OCI-LY3 (cell line): ENCODE data around the gene YLPM1.
"Not testable (repeated sequence)": the region's sequence is repeated elsewhere in the genome, so short reads cannot be mapped to it uniquely, and the experiment has no call there.

Source experiments
- H2AFZ ChIP-seq: fragments of 200-600, 300-600 bp; shearing (Covaris generic); 2 replicates; pipeline ENCODE4 v1.6.0; 2014; ENCODE audit warnings: antibody characterized with exemption, low read depth, low read length
- H3K27ac ChIP-seq: fragments of 200-600, 300-600 bp; sonication (generic); 2 replicates; pipeline ENCODE4 v1.5.1; 2014; ENCODE audit warnings: mild to moderate bottlenecking, low read length, moderate library complexity, mixed read lengths
- H3K27me3 ChIP-seq: fragments of 200-600, 300-600 bp; sonication (generic); 2 replicates; pipeline ENCODE4 v1.6.1; 2014; ENCODE audit warnings: low read depth, low read length, mixed read lengths
- H3K36me3 ChIP-seq: fragments of 200-600, 300-600 bp; sonication (generic); replicated peaks from 2 replicates; pipeline ENCODE3; 2014; ENCODE audit warnings: low read depth, low read length, mixed read lengths
- H3K4me1 ChIP-seq: fragments of 300-600, 200-600 bp; sonication (generic); 2 replicates; pipeline ENCODE4 v1.6.1; 2014; ENCODE audit warnings: low read length, mixed read lengths
- H3K4me2 ChIP-seq: fragments of 200-600, 300-600 bp; sonication (generic); 2 replicates; pipeline ENCODE4 v1.6.1; 2014; ENCODE audit warnings: low read length, mixed read lengths
- H3K4me3 ChIP-seq: fragments of 300-600, 200-600 bp; sonication (generic); 2 replicates; pipeline ENCODE4 v1.5.1; 2014; ENCODE audit warnings: antibody characterized with exemption, mild to moderate bottlenecking, low read length, moderate library complexity
- H3K79me2 ChIP-seq: fragments of 300-600, 200-600 bp; shearing (Covaris generic); 2 replicates; pipeline ENCODE4 v1.6.1; 2014; ENCODE audit warnings: mild to moderate bottlenecking, low read length, mixed read lengths
- H3K9ac ChIP-seq: fragments of 300-600, 200-600 bp; shearing (Covaris generic); 2 replicates; pipeline ENCODE4 v1.6.0; 2014; ENCODE audit warnings: mild to moderate bottlenecking, low read length, moderate library complexity
- H3K9me3 ChIP-seq: fragments of 200-600, 300-600 bp; shearing (Covaris generic); 2 replicates; pipeline ENCODE4 v1.6.1; 2014; ENCODE audit warnings: low read length, mixed read lengths; ENCODE audit not compliant: insufficient read depth
- H4K20me1 ChIP-seq: fragments of 200-600, 300-600 bp; sonication (generic); 2 replicates; pipeline ENCODE4 v1.6.1; 2016; ENCODE audit warnings: low read length, mixed read lengths; ENCODE audit not compliant: insufficient read depth
- EZH2phosphoT487 ChIP-seq: fragments of 200-600 bp; shearing (Covaris generic); IDR thresholded peaks from 2 replicates; pipeline ENCODE4 v1.6.1; 2018; ENCODE audit warnings: antibody characterized with exemption, mixed run types, low read depth
- TF ChIP-seq, protein P1 (sequence below): fragments of 200-600, 300-600 bp; sonication (generic); IDR thresholded peaks from 2 replicates; pipeline ENCODE4 v1.5.1; 2014; ENCODE audit warnings: antibody characterized with exemption, low read length, low read depth

Gene YLPM1

DNA sequence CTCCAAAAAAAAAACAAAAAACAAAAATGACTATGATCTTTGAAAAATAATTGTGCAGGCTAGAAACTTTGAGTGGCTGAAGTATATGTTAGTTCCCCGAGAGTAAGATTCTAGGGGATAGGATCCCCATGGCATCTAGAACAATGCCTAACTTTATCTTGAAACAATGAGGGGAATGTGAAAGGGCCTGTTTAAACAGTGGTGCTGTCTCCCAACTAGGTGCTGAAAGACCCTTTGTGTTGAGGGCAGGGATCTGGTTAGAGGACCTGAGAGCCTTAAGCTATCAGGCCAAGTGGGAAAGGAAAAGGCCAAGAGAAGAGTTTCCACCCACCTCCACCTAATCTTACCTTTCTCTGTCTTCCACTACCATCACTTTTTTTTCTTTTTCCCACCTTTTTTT lies 6.8 kb upstream of the YLPM1 start:
- no peak overlapping the region for H3K4me2 ChIP-seq
- no peaks in the 10 kb centered on the region for H3K27me3 ChIP-seq
- TF ChIP-seq, protein P1, sequence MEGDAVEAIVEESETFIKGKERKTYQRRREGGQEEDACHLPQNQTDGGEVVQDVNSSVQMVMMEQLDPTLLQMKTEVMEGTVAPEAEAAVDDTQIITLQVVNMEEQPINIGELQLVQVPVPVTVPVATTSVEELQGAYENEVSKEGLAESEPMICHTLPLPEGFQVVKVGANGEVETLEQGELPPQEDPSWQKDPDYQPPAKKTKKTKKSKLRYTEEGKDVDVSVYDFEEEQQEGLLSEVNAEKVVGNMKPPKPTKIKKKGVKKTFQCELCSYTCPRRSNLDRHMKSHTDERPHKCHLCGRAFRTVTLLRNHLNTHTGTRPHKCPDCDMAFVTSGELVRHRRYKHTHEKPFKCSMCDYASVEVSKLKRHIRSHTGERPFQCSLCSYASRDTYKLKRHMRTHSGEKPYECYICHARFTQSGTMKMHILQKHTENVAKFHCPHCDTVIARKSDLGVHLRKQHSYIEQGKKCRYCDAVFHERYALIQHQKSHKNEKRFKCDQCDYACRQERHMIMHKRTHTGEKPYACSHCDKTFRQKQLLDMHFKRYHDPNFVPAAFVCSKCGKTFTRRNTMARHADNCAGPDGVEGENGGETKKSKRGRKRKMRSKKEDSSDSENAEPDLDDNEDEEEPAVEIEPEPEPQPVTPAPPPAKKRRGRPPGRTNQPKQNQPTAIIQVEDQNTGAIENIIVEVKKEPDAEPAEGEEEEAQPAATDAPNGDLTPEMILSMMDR: no peak
- TF ChIP-seq EZH2phosphoT487: no peak
- no peak overlapping the region for H3K4me3 ChIP-seq
- H3K27ac ChIP-seq: no peak overlapping the region
- no peaks in the 10 kb centered on the region for H3K79me2 ChIP-seq
- H3K9me3 ChIP-seq: no peaks in the 10 kb centered on the region
- no peaks in the 10 kb centered on the region for H3K36me3 ChIP-seq
- H3K4me1 ChIP-seq: no peaks in the 10 kb centered on the region
- H3K9ac ChIP-seq: no peak overlapping the region
- no peaks in the 10 kb centered on the region for H4K20me1 ChIP-seq
- no peak overlapping the region for H2AFZ ChIP-seq

DNA sequence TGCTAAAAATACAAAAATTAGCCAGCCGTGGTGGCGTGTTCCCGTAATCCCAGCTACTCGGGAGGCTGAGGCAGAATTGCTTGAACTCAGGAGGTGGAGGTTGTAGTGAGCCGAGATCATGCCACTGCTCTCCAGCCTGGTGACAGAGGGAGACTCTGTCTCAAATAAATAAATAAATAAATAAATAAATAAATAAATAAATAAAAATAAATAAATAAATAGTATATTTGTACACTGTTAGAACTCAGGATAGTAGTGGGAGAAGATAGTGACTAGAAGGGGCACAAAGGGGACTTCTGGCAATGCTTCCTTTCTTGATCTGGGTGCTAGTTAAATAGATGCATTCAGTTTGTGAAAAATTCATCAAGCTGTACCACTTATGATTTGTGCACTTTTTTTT lies 4.6 kb upstream of the YLPM1 start:
- not testable (repeated sequence) for H3K4me1 ChIP-seq, H4K20me1 ChIP-seq, H3K9ac ChIP-seq, H3K4me3 ChIP-seq, H3K27ac ChIP-seq, H3K4me2 ChIP-seq, H3K79me2 ChIP-seq, H3K9me3 ChIP-seq, H3K27me3 ChIP-seq, H3K36me3 ChIP-seq, H2AFZ ChIP-seq

DNA sequence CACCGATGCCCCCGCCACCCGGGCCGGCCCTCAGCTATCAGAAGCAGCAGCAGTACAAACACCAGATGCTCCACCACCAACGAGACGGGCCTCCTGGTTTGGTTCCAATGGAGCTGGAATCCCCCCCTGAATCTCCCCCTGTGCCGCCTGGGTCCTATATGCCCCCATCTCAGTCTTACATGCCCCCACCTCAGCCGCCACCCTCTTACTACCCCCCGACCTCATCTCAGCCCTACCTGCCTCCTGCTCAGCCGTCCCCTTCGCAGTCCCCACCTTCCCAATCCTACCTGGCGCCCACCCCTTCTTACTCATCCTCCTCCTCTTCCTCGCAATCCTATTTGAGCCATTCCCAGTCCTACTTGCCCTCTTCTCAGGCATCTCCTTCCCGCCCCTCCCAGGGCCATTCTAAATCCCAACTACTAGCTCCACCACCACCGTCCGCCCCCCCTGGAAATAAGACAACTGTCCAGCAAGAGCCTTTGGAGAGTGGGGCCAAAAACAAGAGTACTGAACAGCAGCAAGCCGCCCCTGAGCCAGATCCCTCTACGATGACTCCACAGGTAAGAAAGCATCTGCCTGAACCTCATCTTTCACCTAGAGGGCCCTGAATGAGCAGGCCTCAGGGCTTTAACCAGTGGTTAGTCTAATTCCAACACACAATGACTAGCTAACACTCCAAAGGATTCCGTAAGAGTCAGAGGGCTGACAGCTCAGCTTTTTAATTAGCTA lies 851 bp downstream of the YLPM1 start:
- peak overlapping the region; percentile 58 for H3K27ac ChIP-seq
- H3K27me3 ChIP-seq: no peaks in the 10 kb centered on the region
- no peaks in the 10 kb centered on the region for H3K9me3 ChIP-seq
- TF ChIP-seq EZH2phosphoT487: no peak
- TF ChIP-seq, protein P1: no peak
- peak overlapping the region; percentile 99 for H3K4me2 ChIP-seq
- peak overlapping the region; percentile 99 for H3K4me3 ChIP-seq
- H4K20me1 ChIP-seq: peaks cover 28% of the 10 kb centered on the region
- no peak overlapping the region for H2AFZ ChIP-seq
- H3K79me2 ChIP-seq: peaks cover 63% of the 10 kb centered on the region
- H3K9ac ChIP-seq: peak overlapping the region; percentile 86
- peaks cover 30% of the 10 kb centered on the region for H3K36me3 ChIP-seq
- H3K4me1 ChIP-seq: peaks cover 39% of the 10 kb centered on the region

DNA sequence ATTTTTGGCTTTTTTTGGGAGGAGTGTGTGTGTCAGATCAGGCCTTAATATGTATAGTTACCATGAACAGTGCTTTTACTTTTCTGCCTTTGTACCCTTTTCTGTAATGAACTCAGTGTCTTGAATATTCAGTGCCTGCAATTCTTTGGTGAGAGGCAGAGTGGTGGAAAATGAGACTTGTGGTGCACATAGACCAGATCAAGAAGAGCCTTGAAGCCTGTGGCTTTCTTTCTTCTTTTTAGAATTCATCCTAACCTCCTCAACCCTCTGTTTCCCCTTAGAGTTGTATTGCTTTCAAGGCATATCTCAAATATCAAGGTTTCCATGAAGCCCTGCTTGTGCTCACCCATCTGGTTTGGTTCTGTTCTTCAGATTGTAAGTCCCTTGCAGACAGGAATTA lies 2.6 kb downstream of the YLPM1 start:
- TF ChIP-seq EZH2phosphoT487: no peak
- TF ChIP-seq, protein P1: no peak
- Histone ChIP-seq H4K20me1 (peaks cover 32% of the 10 kb centered on the region), H3K4me3 (peak overlapping the region; percentile 99), H3K9ac (0 out of 2 replicates have a peak overlapping the region, but pooled peaks have one; percentile 86), H3K36me3 (peaks cover 30% of the 10 kb centered on the region), H2AFZ (no peak overlapping the region), H3K4me2 (peak overlapping the region; percentile 99), H3K27ac (no peak overlapping the region), H3K27me3 (no peaks in the 10 kb centered on the region), H3K79me2 (peaks cover 80% of the 10 kb centered on the region), H3K9me3 (no peaks in the 10 kb centered on the region), H3K4me1 (peaks cover 39% of the 10 kb centered on the region)
